Naive thymus-derived CD4-positive, alpha-beta T cell (primary cell): ENCODE results near the gene CCDC137. TPM values are rescaled to one million over a fixed set of nuclear protein-coding genes. Genes with fewer than 3 reads are reported as not detected.
A peak's percentile ranks its signal among the peaks of the same experiment; 100 is the strongest.

ENCODE experiments used
- ATAC-seq: fragments of 150-1000 bp; cut with Tn5 transposase; 2 replicates; pipeline ENCODE4 v1.10.0; 2021; ENCODE audit warnings: mild to moderate bottlenecking, moderate library complexity
- CTCF ChIA-PET: fragments of 350-600 bp; sonication (Branson Sonifier 250); formaldehyde crosslinking; loops from one replicate; lab custom pipeline; 2021; ENCODE audit warnings: antibody characterized with exemption; lab: Charles Lee
- POLR2A ChIA-PET: fragments of 350-600 bp; sonication (Branson Sonifier 250); formaldehyde crosslinking; loops from one replicate; lab custom pipeline; 2021; ENCODE audit warnings: antibody characterized with exemption, inconsistent platforms; lab: Charles Lee
- DNase-seq, 9 donors: peaks; one replicate each; pipeline versions ENCODE4 v3.0.0 to v3.0.0-alpha.2; 2020 to 2022; ENCODE audit warnings: mixed read lengths in 1 of 9
- H3K27ac ChIP-seq: one replicate; pipeline ENCODE4 v1.7.0; 2013; ENCODE audit warnings: mild to moderate bottlenecking, low read depth, low read length, moderate library complexity
- H3K27me3 ChIP-seq, 2 donors: one replicate each; pipeline ENCODE4 v1.7.0; 2013; ENCODE audit warnings: low read length in 2 of 2, mild to moderate bottlenecking in 2 of 2, moderate library complexity in 2 of 2; ENCODE audit not compliant: control insufficient read depth in 2 of 2, insufficient read depth in 2 of 2
- H3K36me3 ChIP-seq, 3 experiments: 1 replicate in 2 of 3; 2 replicates in 1 of 3; pipeline ENCODE4 v1.7.0; 2013; ENCODE audit warnings: low read length in 3 of 3, mild to moderate bottlenecking in 3 of 3, moderate library complexity in 1 of 3; ENCODE audit not compliant: insufficient read depth in 3 of 3, control insufficient read depth in 2 of 3
- H3K4me1 ChIP-seq, 2 donors: one replicate each; pipeline ENCODE4 v1.7.0; 2013; ENCODE audit warnings: low read length in 2 of 2, mild to moderate bottlenecking in 2 of 2, moderate library complexity in 1 of 2; ENCODE audit not compliant: control insufficient read depth in 2 of 2, insufficient read depth in 2 of 2
- H3K4me3 ChIP-seq: 2 replicates; pipeline ENCODE4 v1.7.0; 2013; ENCODE audit warnings: mild to moderate bottlenecking, low read length
- H3K9me3 ChIP-seq, 3 experiments: 1 replicate in 2 of 3; 2 replicates in 1 of 3; pipeline ENCODE4 v1.7.0; 2013; ENCODE audit warnings: low read length in 3 of 3; ENCODE audit not compliant: control insufficient read depth in 2 of 3
- H3K27ac Mint-ChIP-seq, 9 donors: one replicate each; pipeline ENCODE4 v1.8.0; 2020 to 2022; ENCODE audit warnings: mixed read lengths in 9 of 9, mild to moderate bottlenecking in 8 of 9, moderate library complexity in 5 of 9, inconsistent platforms in 2 of 9
- H3K27me3 Mint-ChIP-seq, 5 donors: one replicate each; pipeline ENCODE4 v1.8.0; 2021 to 2022; ENCODE audit warnings: mixed read lengths in 5 of 5, mild to moderate bottlenecking in 1 of 5
- H3K36me3 Mint-ChIP-seq, 5 donors: one replicate each; pipeline ENCODE4 v1.8.0; 2020 to 2022; ENCODE audit warnings: mixed read lengths in 5 of 5, mild to moderate bottlenecking in 3 of 5, inconsistent platforms in 1 of 5
- H3K4me1 Mint-ChIP-seq, 7 donors: one replicate each; pipeline ENCODE4 v1.8.0; 2020 to 2022; ENCODE audit warnings: mixed read lengths in 7 of 7, mild to moderate bottlenecking in 3 of 7, inconsistent platforms in 1 of 7
- H3K4me3 Mint-ChIP-seq, 10 donors: one replicate each; pipeline ENCODE4 v1.8.0; 2020 to 2022; ENCODE audit warnings: mild to moderate bottlenecking in 10 of 10, mixed read lengths in 10 of 10, moderate library complexity in 6 of 10, inconsistent platforms in 2 of 10
- H3K9me3 Mint-ChIP-seq, 11 donors: one replicate each; pipeline ENCODE4 v1.8.0; 2020 to 2022; ENCODE audit warnings: mixed read lengths in 11 of 11, mild to moderate bottlenecking in 4 of 11, inconsistent platforms in 1 of 11, moderate library complexity in 1 of 11
- intact Hi-C, 2 donors: fragments of 100-400 bp; cut with micrococcal nuclease; formaldehyde crosslinking; loops; one replicate each; pipeline ENCODE4 v1.15.1; 2023
- polyA plus RNA-seq, 2 donors: library from polyadenylated mRNA; unstranded; fragments of 300-500 nt; fragmentation: Illumina TruSeq; gene quantifications; one replicate each; pipeline ENCODE4 v1.2.3, GENCODE V29; 2021
- total RNA-seq, 6 experiments: library from RNA in 5 of 6; stranded (reverse) in 5 of 6; gene quantifications; 1 replicate in 5 of 6; 2 replicates in 1 of 6; pipeline ENCODE4 v1.2.3 and lab custom pipeline; 2021 to 2026

The CCDC137 gene
- total and polyA plus RNA-seq, 7 experiments from 2014 or later, result 10.0 to 33.5 (median 26.0) TPM

DNA sequence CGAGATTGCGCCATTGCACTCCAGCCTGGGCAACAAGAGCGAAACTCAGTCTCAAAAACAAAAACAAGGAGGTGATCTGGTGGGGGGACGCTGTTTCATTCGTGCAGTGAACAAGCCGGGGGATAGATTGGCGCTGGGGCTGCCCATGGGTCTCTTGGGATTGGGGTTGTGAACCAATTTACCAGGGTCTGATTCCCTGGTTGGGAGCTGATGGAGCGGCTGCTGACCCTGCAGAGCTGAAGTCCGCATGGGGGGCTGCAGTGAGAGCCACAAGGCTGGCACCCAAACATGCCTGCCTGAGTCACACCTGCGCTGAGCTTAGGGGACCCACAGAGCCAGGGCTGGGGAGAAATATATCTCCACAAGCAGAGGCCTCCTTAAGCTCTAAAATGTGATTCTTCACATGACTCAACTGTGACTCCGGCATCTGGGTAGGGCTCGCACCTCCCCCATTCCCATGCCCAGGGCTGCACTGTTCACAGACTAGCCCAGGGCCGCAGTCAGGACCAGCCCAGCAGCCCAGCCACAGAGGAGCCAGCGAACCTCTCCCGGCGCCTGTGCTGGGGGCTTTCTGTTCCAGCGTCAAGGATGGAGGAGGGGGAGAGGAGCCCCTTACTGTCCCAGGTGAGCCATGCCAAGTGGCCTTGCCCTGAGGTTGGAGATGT is 24.6 kb upstream of the CCDC137 start:
- H3K4me3 ChIP-seq, result no peak overlapping the region
- H3K36me3 Mint-ChIP-seq, result peaks cover 0 to 3% (median 0%) of the 10 kb centered on the region in 5 donors
- no peaks in the 10 kb centered on the region for H3K27me3 ChIP-seq
- intact Hi-C loops, result no loop called here
- ATAC-seq (no peak), DNase-seq (no peak)
- no peak overlapping the region for H3K27ac ChIP-seq
- H3K36me3 ChIP-seq, result no peaks in the 10 kb centered on the region
- H3K9me3 Mint-ChIP-seq, result no peaks in the 10 kb centered on the region
- no peaks in the 10 kb centered on the region for H3K9me3 ChIP-seq
- CTCF ChIA-PET, result no interaction called here
- peaks cover 0 to 5% (median 0%) of the 10 kb centered on the region in 5 donors for H3K27me3 Mint-ChIP-seq
- POLR2A ChIA-PET, result no interaction called here
- no peak overlapping the region for H3K27ac Mint-ChIP-seq
- H3K4me1 ChIP-seq, result no peaks in the 10 kb centered on the region
- peaks cover 0 to 8% (median 4%) of the 10 kb centered on the region in 7 donors for H3K4me1 Mint-ChIP-seq
- no peak overlapping the region for H3K4me3 Mint-ChIP-seq

DNA sequence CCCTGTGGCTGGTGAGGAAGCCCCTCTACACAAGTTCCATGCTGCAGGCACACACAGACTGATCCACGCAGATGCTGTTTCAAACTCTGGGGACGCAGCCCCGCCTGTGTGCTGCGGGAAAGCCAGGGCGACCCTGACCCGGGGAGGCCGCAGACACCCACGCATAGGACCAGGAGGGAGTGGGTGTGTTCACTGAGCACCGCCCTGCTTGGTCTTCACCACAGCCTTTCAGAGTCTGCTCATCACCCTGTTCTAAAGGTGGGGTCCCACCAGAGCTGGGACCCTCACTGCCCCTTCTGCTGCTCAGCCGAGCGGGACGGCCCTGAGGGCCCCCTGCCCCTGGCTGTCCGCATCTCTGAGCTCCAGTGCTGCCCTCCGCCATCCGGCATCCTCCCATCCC is 22.0 kb upstream of the CCDC137 start:
- no peaks in the 10 kb centered on the region for H3K36me3 ChIP-seq
- Mint-ChIP-seq H3K27ac (no peak overlapping the region), H3K4me1 (peaks cover 0 to 3% (median 0%) of the 10 kb centered on the region in 7 donors), H3K4me3 (no peak overlapping the region), H3K36me3 (peaks cover 0 to 3% (median 0%) of the 10 kb centered on the region in 5 donors), H3K27me3 (peaks cover 0 to 23% (median 10%) of the 10 kb centered on the region in 5 donors), H3K9me3 (peaks cover 0 to 10% (median 0%) of the 10 kb centered on the region in 11 donors)
- no peak overlapping the region for H3K27ac ChIP-seq
- ChIA-PET POLR2A (no interaction called here), CTCF (no interaction called here)
- no peak overlapping the region for H3K4me3 ChIP-seq
- ATAC-seq, result no peak
- peaks cover 0 to 11% (median 0%) of the 10 kb centered on the region in 3 experiments for H3K9me3 ChIP-seq
- DNase-seq, result no peak
- intact Hi-C loops, result no loop called here
- no peaks in the 10 kb centered on the region for H3K27me3 ChIP-seq
- H3K4me1 ChIP-seq, result no peaks in the 10 kb centered on the region

DNA sequence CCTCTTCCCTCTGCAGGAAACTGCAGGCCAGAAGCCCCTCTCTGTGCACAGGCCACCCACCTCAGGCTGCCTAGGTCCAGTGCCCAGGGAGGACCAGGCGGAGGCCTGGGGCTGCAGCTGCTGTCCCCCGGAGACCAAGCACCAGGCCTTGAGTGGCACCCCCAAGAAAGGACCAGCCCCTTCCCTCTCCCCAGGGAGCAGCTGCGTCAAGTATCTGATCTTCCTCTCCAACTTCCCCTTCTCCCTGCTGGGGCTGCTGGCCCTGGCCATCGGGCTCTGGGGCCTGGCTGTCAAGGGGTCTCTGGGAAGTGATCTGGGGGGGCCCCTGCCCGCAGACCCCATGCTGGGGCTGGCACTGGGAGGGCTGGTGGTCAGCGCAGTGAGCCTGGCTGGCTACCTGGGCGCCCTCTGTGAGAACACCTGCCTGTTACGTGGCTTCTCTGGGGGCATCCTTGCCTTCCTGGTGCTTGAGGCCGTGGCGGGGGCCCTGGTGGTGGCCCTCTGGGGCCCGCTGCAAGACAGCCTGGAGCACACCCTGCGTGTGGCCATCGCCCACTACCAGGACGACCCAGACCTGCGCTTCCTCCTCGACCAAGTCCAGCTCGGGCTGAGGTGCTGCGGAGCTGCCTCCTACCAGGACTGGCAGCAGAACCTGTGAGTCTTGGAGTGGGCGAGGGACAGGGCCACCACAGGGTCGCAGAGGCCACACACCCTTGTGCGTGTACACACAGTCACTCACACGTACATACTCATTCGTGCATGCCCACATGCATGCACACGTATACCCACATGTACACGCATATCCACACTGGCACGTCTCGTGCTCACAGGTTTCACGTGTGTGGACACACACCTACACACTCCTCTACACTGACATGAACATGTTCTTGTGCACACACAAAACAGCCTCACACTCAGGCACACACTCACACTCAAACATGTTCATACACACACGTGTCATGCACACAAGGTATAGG is 21.3 kb upstream of the CCDC137 start:
- H3K27ac Mint-ChIP-seq, result no peak overlapping the region
- no peaks in the 10 kb centered on the region for H3K4me1 ChIP-seq
- H3K9me3 ChIP-seq, result peaks cover 0 to 11% (median 0%) of the 10 kb centered on the region in 3 experiments
- intact Hi-C loops, result no loop called here
- no peaks in the 10 kb centered on the region for H3K36me3 ChIP-seq
- H3K4me3 Mint-ChIP-seq, result no peak overlapping the region
- no peaks in the 10 kb centered on the region for H3K27me3 ChIP-seq
- H3K9me3 Mint-ChIP-seq, result peaks cover 0 to 14% (median 0%) of the 10 kb centered on the region in 11 donors
- H3K27me3 Mint-ChIP-seq, result peaks cover 0 to 27% (median 10%) of the 10 kb centered on the region in 5 donors
- H3K4me1 Mint-ChIP-seq, result peaks cover 0 to 3% (median 0%) of the 10 kb centered on the region in 7 donors
- POLR2A ChIA-PET, result interaction anchor here (0.9 kb wide), 1 partner anchor 18 kb away, joined by 4 read pairs; no protein-coding TSS in a partner anchor
- H3K36me3 Mint-ChIP-seq, result peaks cover 0 to 3% (median 0%) of the 10 kb centered on the region in 5 donors
- ATAC-seq (no peak), DNase-seq (no peak)
- H3K27ac ChIP-seq, result no peak overlapping the region
- CTCF ChIA-PET, result no interaction called here
- H3K4me3 ChIP-seq, result no peak overlapping the region

DNA sequence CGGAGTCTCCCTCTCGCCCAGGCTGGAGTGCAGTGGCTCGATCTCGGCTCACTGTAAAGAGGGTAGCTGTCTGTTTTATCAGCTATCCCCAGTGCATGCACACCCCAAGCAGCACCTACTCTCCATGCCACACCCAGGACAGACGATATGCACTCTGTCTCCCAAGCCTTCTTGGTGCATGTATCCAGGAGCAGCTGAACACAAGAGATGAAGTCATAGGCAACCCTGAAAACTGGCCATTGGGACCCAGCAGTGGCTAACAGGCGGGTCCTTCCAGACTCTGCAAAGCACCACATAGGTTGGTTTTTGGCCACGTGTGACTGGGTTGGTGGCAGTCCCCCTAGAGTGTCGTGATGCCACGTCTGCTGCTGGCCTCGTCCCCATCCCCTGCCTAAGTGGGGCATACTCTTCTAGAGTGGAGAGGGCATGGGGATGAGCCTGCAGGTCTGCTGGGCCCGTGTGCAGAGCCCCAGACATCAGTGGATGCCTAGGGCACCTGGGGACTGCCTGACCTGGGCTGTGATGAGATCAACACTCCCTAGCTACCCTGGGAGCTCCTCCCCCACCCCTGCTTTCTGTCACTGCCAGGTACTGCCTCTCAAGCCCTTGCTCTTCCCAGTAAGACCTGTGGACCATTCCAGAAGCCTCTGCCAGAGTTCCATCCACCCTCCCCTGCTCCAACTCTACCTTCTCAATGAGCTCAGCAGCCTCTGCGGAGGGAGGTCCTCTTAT is 19.5 kb upstream of the CCDC137 start:
- Mint-ChIP-seq H3K27me3 (peaks cover 4 to 27% (median 14%) of the 10 kb centered on the region in 5 donors), H3K36me3 (peaks cover 0 to 3% (median 0%) of the 10 kb centered on the region in 5 donors), H3K9me3 (peaks cover 0 to 14% (median 0%) of the 10 kb centered on the region in 11 donors), H3K4me1 (peaks cover 0 to 5% (median 3%) of the 10 kb centered on the region in 7 donors), H3K4me3 (no peak overlapping the region), H3K27ac (peak overlapping the region in 2 of 9 donors; percentile 23 to 56)
- DNase-seq (no peak), ATAC-seq (no peak)
- no peak overlapping the region for H3K27ac ChIP-seq
- H3K4me1 ChIP-seq, result no peaks in the 10 kb centered on the region
- CTCF ChIA-PET, result no interaction called here
- no peak overlapping the region for H3K4me3 ChIP-seq
- no peaks in the 10 kb centered on the region for H3K36me3 ChIP-seq
- intact Hi-C loops, result no loop called here
- POLR2A ChIA-PET, result interaction anchor here (0.7 kb wide), 1 partner anchor 10 kb away, joined by 3 read pairs; no protein-coding TSS in a partner anchor
- peaks cover 0 to 4% of the 10 kb centered on the region in 2 donors for H3K27me3 ChIP-seq
- H3K9me3 ChIP-seq, result peaks cover 0 to 11% (median 0%) of the 10 kb centered on the region in 3 experiments

DNA sequence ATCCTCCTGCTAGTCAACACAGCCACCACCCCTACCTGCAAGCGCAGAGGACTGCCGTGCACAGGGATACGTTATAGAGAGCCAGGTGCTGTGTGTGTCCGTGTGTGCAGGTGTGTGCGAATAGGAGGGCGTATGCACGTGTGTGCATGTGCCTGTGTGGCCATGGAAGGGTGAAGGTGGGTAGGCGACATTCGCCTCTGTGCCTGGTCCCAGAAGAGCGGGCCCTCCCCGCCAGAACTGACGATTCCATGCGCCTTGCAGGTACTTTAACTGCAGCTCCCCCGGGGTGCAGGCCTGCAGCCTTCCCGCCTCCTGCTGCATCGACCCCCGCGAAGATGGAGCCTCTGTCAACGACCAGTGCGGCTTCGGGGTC is 18.9 kb upstream of the CCDC137 start:
- peaks cover 0 to 14% (median 0%) of the 10 kb centered on the region in 11 donors for H3K9me3 Mint-ChIP-seq
- H3K27me3 ChIP-seq, result peaks cover 0 to 4% of the 10 kb centered on the region in 2 donors
- H3K9me3 ChIP-seq, result peaks cover 0 to 11% (median 0%) of the 10 kb centered on the region in 3 experiments
- intact Hi-C loops, result no loop called here
- H3K27me3 Mint-ChIP-seq, result peaks cover 4 to 27% (median 15%) of the 10 kb centered on the region in 5 donors
- no peak overlapping the region for H3K4me3 Mint-ChIP-seq
- no peak for DNase-seq
- ChIA-PET POLR2A (no interaction called here), CTCF (no interaction called here)
- no peak for ATAC-seq
- no peaks in the 10 kb centered on the region for H3K4me1 ChIP-seq
- peaks cover 0 to 3% (median 0%) of the 10 kb centered on the region in 5 donors for H3K36me3 Mint-ChIP-seq
- no peaks in the 10 kb centered on the region for H3K36me3 ChIP-seq
- H3K4me3 ChIP-seq, result no peak overlapping the region
- H3K4me1 Mint-ChIP-seq, result peaks cover 0 to 7% (median 4%) of the 10 kb centered on the region in 7 donors
- H3K27ac ChIP-seq, result no peak overlapping the region
- peak overlapping the region in 1 of 9 donors; percentile 23 for H3K27ac Mint-ChIP-seq
